ENCODE results near the gene ZNHIT1. TPM values are rescaled to one million over a fixed set of nuclear protein-coding genes. Genes with fewer than 3 reads are reported as not detected.
"Not testable (repeated sequence)": the region's sequence is repeated elsewhere in the genome, so short reads cannot be mapped to it uniquely, and the experiment has no call there.

The ZNHIT1 gene
- total and polyA plus RNA-seq, 10 donors, result 47.3 to 127 (median 68.0) TPM

- peaks cover 0 to 13% (median 0%) of the 10 kb centered on the region in 7 donors for H3K27me3 ChIP-seq (replicated peaks in 1 of 7)
- peaks cover 0 to 2% (median 0%) of the 10 kb centered on the region in 6 donors for H3K36me3 ChIP-seq
- H3K4me3 ChIP-seq, result no peak overlapping the region
- H3K4me1 ChIP-seq, result peaks cover 6 to 18% (median 16%) of the 10 kb centered on the region in 6 donors
- H3K9me3 ChIP-seq, result no peaks in the 10 kb centered on the region
- DNase-seq, result no peak
- intact Hi-C loops (cut with DNase I; ENCODE audit: low total_unique reads), result no loop called here
- TF ChIP-seq POLR2AphosphoS5 (IDR thresholded peaks at IDR 0.05) (no peak), POLR2A (IDR thresholded peaks at IDR 0.05) (no peak), CTCF (IDR thresholded peaks at IDR 0.05 in 8 of 11, conservative IDR thresholded peaks at IDR 0.05 in 3 of 11) (no peak)
- no peak overlapping the region for H3K27ac ChIP-seq
- WGBS, 5 donors, result 69 to 89% (median 77%) methylated on average over 4 of the region's 4 CpGs
Observed at GRCh38 chr7:101255796-101256195, 37.8 kb downstream of the ZNHIT1 start.

- Histone ChIP-seq H3K27me3 (replicated peaks in 1 of 7) (peaks cover 0 to 21% (median 0%) of the 10 kb centered on the region in 7 donors), H3K4me3 (no peak overlapping the region), H3K9me3 (no peaks in the 10 kb centered on the region), H3K27ac (no peak overlapping the region), H3K36me3 (no peaks in the 10 kb centered on the region), H3K4me1 (no peaks in the 10 kb centered on the region)
- 76 to 89% (median 81%) methylated on average over 7 of the region's 7 CpGs for WGBS, 5 donors
- TF ChIP-seq POLR2AphosphoS5 (IDR thresholded peaks at IDR 0.05), result no peak
- no peak for TF ChIP-seq POLR2A (IDR thresholded peaks at IDR 0.05)
- DNase-seq, result no peak
- intact Hi-C loops (cut with DNase I; ENCODE audit: low total_unique reads), result no loop called here
Observed at GRCh38 chr7:101258243-101258731, 40.3 kb downstream of the ZNHIT1 start.

- TF ChIP-seq POLR2AphosphoS5 (IDR thresholded peaks at IDR 0.05), result peak in 1 of 3 donors; percentile 27
- H3K9me3 ChIP-seq; H3K4me3 ChIP-seq; intact Hi-C loops (cut with DNase I; ENCODE audit: low total_unique reads); H3K4me1 ChIP-seq; H3K27ac ChIP-seq; H3K36me3 ChIP-seq; DNase-seq: not testable (repeated sequence)
- peaks cover 0 to 17% (median 0%) of the 10 kb centered on the region in 7 donors for H3K27me3 ChIP-seq (replicated peaks in 1 of 7)
- WGBS, 5 donors, result 52 to 64% (median 58%) methylated on average over 6 of the region's 6 CpGs
Observed at GRCh38 chr7:101264102-101264706, 46.2 kb downstream of the ZNHIT1 start.

GRCh38 chr7:101265622-101266516 is 47.9 kb downstream of the ZNHIT1 start:
- H3K27ac ChIP-seq, result no peak overlapping the region
- WGBS, 5 donors, result 56 to 73% (median 62%) methylated on average over 17 of the region's 17 CpGs
- H3K27me3 ChIP-seq (replicated peaks in 1 of 7), result peaks cover 0 to 22% (median 0%) of the 10 kb centered on the region in 7 donors
- no peaks in the 10 kb centered on the region for H3K4me1 ChIP-seq
- DNase-seq, result no peak
- H3K36me3 ChIP-seq, result no peaks in the 10 kb centered on the region
- TF ChIP-seq CTCF (IDR thresholded peaks at IDR 0.05 in 8 of 11, conservative IDR thresholded peaks at IDR 0.05 in 3 of 11) (no peak), POLR2AphosphoS5 (IDR thresholded peaks at IDR 0.05) (no peak), POLR2A (IDR thresholded peaks at IDR 0.05) (no peak)
- no peaks in the 10 kb centered on the region for H3K9me3 ChIP-seq
- no peak overlapping the region for H3K4me3 ChIP-seq
- intact Hi-C loops (cut with DNase I; ENCODE audit: low total_unique reads), result no loop called here

GRCh38 chr7:101269664-101270063 is 51.7 kb downstream of the ZNHIT1 start:
- intact Hi-C loops (cut with DNase I; ENCODE audit: low total_unique reads), result no loop called here

More at GRCh38 chr7:101269664-101270063, 51.7 kb downstream of the ZNHIT1 start:
- Histone ChIP-seq H3K4me1 (no peaks in the 10 kb centered on the region), H3K27me3 (replicated peaks in 1 of 7) (peaks cover 0 to 14% (median 0%) of the 10 kb centered on the region in 7 donors), H3K4me3 (no peak overlapping the region), H3K9me3 (no peaks in the 10 kb centered on the region), H3K27ac (no peak overlapping the region), H3K36me3 (no peaks in the 10 kb centered on the region)
- TF ChIP-seq POLR2A (IDR thresholded peaks at IDR 0.05), result no peak
- TF ChIP-seq CTCF (IDR thresholded peaks at IDR 0.05 in 8 of 11, conservative IDR thresholded peaks at IDR 0.05 in 3 of 11), result no peak
- no peak for TF ChIP-seq POLR2AphosphoS5 (IDR thresholded peaks at IDR 0.05)
- DNase-seq, result no peak
- 86 to 92% (median 91%) methylated on average over 21 of the region's 21 CpGs for WGBS, 5 donors

All from spleen (tissue), 11 donors.